HL-60/S4 treated with retinoic acid at 250 ng/mL for 4 days and 3 days (cell line): ENCODE measurements around the gene BACE1.
"Not testable (repeated sequence)": the region's sequence is repeated elsewhere in the genome, so short reads cannot be mapped to it uniquely, and the experiment has no call there.

Experiments used
- in situ Hi-C: fragments of 300-500 bp; cut with MboI; formaldehyde crosslinking; loops from 2 replicates; pipeline ENCODE4 v1.7.0; 2022; ENCODE audit warnings: low sequenced_read_pairs

BACE1 gene

GRCh38 chr11:117279711-117280376, 36.2 kb downstream of the BACE1 start:
- in situ Hi-C loops = no loop called here

- in situ Hi-C loops = no loop called here
Observed at GRCh38 chr11:117278347-117278746, 37.7 kb downstream of the BACE1 start.

GRCh38 chr11:117273550-117274289, 42.3 kb downstream of the BACE1 start:
- in situ Hi-C loops = no loop called here

- in situ Hi-C loops = not testable (repeated sequence)
Observed at GRCh38 chr11:117272175-117272574, 43.9 kb downstream of the BACE1 start.

- in situ Hi-C loops = no loop called here
Observed at GRCh38 chr11:117271208-117271607, 44.8 kb downstream of the BACE1 start.

GRCh38 chr11:117269856-117270255, 46.2 kb downstream of the BACE1 start:
- in situ Hi-C loops = no loop called here

- in situ Hi-C loops = no loop called here
Observed at GRCh38 chr11:117265745-117266144, 50.3 kb downstream of the BACE1 start.

GRCh38 chr11:117264624-117265323, 51.3 kb downstream of the BACE1 start:
- in situ Hi-C loops = not testable (repeated sequence)

GRCh38 chr11:117259417-117259816, 56.6 kb downstream of the BACE1 start:
- in situ Hi-C loops = no loop called here

- in situ Hi-C loops = no loop called here
Observed at GRCh38 chr11:117258576-117258975, 57.5 kb downstream of the BACE1 start.

- in situ Hi-C loops = no loop called here
Observed at GRCh38 chr11:117256573-117256972, 59.5 kb downstream of the BACE1 start.

GRCh38 chr11:117255966-117256365, 60.1 kb downstream of the BACE1 start:
- in situ Hi-C loops = no loop called here

- in situ Hi-C loops = no loop called here
Observed at GRCh38 chr11:117251506-117251905, 64.5 kb downstream of the BACE1 start.

GRCh38 chr11:117249571-117249970, 66.5 kb downstream of the BACE1 start:
- in situ Hi-C loops = no loop called here

- in situ Hi-C loops = no loop called here
Observed at GRCh38 chr11:117248341-117248740, 67.7 kb downstream of the BACE1 start.

GRCh38 chr11:117239295-117239694, 76.8 kb downstream of the BACE1 start:
- in situ Hi-C loops = no loop called here

GRCh38 chr11:117238221-117238620, 77.8 kb downstream of the BACE1 start:
- in situ Hi-C loops = no loop called here
